Inflammatory macrophage (primary cell): ENCODE data around the gene PARD3B.

Source experiments
- DNase-seq, 2 donors: peaks; one replicate each; pipeline ENCODE4 v3.0.0-alpha.2; 2020 to 2022
- total RNA-seq, 18 experiments: gene quantifications; one replicate each; lab custom pipeline; 2026; ENCODE audit warnings: mixed read lengths in 6 of 18, inconsistent platforms in 2 of 18; lab: John Stamatoyannopoulos, UW

Gene PARD3B, protein sequence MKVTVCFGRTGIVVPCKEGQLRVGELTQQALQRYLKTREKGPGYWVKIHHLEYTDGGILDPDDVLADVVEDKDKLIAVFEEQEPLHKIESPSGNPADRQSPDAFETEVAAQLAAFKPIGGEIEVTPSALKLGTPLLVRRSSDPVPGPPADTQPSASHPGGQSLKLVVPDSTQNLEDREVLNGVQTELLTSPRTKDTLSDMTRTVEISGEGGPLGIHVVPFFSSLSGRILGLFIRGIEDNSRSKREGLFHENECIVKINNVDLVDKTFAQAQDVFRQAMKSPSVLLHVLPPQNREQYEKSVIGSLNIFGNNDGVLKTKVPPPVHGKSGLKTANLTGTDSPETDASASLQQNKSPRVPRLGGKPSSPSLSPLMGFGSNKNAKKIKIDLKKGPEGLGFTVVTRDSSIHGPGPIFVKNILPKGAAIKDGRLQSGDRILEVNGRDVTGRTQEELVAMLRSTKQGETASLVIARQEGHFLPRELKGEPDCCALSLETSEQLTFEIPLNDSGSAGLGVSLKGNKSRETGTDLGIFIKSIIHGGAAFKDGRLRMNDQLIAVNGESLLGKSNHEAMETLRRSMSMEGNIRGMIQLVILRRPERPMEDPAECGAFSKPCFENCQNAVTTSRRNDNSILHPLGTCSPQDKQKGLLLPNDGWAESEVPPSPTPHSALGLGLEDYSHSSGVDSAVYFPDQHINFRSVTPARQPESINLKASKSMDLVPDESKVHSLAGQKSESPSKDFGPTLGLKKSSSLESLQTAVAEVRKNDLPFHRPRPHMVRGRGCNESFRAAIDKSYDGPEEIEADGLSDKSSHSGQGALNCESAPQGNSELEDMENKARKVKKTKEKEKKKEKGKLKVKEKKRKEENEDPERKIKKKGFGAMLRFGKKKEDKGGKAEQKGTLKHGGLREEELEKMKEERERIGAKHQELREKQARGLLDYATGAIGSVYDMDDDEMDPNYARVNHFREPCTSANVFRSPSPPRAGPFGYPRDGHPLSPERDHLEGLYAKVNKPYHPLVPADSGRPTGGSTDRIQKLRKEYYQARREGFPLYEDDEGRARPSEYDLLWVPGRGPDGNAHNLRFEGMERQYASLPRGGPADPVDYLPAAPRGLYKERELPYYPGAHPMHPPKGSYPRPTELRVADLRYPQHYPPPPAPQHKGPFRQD (N-terminal part only)
- 0 to 0.62 (median 0.10) reads per million in 18 experiments for total RNA-seq

GRCh38 chr2:204544961-204545860 lies at the start of gene PARD3B:
TSS of gene PARD3B (plus strand) at chr2:204545475. CDS start at chr2:204546000, 525 bp downstream.
- DNase-seq = peak in 1 of 2 donors; percentile 11

DNA sequence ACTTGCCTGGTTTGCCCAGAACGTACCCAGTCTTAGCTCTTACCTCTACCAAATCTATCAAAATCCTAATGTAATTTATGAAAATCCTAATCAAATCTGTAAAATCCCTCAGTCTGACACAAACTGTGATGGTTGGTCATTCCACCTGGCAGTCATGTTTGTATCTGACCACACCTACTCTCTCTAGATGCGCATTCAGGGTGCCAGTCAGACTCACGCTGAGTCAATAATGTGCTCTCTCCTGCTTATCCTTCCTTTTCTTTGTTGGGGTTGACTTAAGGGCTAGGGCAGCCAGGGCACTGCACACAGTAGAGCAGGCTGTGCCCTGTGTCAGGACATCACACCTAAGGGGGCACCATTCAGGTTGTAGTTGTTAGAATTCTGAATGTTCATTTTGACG lies 48.5 kb upstream of the PARD3B start:
- DNase-seq = no peak

DNA sequence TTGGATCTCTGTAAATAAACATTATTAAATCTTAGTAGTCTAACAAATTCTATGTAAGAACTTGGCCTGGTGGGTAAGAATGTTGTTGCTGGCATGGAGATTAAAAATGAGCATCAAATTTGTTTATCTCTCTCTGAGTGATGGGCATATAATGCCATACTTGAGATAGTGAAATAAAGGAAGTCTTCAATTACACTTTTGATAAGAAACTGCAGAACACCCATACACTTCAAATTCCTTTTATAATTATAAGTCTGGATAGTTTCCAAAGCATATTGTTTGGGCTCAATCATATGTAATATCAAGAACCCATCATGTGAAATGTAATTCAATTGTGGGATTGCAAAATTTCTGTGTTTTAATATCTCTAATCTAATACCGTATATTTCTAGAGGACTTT lies 47.4 kb upstream of the PARD3B start:
- DNase-seq = no peak

DNA sequence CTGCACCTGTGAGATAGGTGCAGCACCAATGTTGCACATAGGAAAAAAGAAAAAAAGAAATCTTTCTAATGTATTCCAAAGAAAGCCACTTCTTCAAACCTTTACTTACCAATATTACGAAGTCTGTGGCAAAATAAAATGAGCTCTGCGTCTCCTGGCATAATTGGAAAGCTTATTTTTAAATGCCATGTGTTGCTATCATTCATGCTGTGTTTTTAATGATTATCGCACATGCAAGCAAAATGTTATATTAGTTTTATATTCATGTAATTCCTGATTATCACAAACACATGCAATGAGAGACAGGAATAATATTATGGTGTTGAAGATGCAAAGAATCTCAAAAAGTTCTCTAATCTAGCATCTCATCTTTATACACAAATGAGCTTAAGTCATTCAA lies 47.0 kb upstream of the PARD3B start:
- DNase-seq = no peak

GRCh38 chr2:204503869-204504268 lies 41.4 kb upstream of the PARD3B start:
- DNase-seq = no peak

DNA sequence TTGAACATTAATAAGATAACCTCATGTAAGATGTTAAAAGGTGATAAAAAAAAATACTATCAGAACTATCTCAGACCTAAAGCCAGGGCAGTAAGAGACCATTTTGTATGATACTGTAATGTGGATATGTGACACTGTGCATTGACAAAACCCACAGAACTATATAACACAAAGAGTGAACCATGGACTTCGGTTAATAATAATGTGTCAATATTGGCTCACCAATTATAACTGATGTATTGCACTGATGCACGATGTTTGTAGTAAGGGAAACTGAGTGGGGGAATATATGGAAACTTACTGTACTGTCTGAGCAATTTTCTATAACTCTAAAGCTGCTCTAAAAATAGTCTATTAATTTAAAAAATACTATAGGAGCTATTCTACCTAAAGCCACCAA lies 40.7 kb upstream of the PARD3B start:
- DNase-seq = no peak

DNA sequence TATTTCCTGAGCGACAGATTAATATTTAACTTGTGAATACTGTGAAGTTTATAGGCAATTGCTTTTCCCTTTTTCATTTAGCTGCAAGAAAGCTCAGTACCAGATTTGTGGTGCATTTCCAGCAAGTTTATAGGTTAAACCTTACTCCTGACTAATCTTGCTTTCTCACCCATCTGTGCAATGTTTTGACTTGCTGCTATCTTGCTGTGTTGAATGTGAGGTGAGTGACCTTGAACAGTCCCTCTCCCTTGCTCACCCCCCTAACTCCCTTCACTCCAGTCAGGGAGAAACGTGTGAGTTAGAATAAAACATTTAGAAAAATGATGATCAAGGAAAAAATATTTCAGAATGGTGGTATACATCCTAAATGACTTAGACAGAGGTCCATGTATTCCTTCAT lies 39.8 kb upstream of the PARD3B start:
- DNase-seq = no peak

DNA sequence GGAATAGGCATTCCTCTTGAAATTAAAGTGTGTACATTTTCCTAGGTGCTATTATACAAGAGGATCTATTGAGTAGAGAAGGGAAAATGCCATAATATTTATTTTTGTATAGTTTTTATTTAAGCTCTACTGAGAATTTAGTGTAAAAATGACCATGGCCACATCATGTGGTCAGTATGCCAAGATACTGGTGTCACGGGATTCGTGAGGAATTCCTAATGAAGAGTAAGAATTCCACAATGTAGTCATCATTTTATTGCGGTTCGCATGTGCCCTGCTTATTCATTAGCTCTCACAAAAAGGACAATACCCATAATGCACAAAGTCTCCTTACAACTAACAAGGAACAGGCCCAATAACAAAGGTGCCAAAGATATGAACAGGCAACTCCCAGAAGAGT lies 39.3 kb upstream of the PARD3B start:
- no peak for DNase-seq

- no peak for DNase-seq
Observed at GRCh38 chr2:204507636-204508035, 37.6 kb upstream of the PARD3B start.

- DNase-seq = no peak
Observed at GRCh38 chr2:204510709-204511420, 34.4 kb upstream of the PARD3B start.

DNA sequence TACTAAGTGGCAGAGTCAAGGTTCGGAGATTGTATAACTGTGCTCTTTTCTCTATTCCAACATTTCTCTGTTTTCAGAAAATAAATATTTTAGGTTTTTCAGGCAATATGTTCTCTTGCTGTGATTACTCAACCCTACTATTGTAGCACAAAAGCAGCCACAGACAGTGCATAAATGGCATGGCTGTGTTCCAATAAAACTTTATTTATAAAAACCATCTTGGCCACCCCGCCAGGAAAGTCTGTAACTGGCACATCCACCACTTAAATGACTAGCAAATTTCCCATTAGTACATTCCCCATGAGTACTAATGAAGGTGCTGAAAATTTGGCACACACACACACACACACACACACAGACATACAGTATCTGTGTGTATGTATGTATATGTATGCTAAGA lies 30.8 kb upstream of the PARD3B start:
- DNase-seq = no peak

DNA sequence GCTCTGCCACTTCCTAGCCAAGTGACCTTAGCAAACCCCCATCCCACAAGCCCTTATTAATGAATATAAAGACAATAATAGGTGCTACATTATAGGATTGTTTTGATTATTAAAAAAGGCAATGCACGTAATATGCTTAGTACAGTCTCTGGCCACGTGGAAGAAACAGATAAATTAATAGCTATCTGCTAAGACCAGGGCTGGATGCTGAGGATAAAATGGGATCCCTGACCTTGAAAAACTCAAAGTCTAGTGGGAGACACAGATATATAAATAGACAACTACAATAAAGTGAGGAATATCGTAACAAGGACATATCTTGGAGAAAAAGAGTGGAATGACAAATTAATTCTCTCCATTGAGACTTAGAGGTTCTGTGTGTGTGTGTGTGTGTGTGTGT lies 29.9 kb upstream of the PARD3B start:
- no peak for DNase-seq

DNA sequence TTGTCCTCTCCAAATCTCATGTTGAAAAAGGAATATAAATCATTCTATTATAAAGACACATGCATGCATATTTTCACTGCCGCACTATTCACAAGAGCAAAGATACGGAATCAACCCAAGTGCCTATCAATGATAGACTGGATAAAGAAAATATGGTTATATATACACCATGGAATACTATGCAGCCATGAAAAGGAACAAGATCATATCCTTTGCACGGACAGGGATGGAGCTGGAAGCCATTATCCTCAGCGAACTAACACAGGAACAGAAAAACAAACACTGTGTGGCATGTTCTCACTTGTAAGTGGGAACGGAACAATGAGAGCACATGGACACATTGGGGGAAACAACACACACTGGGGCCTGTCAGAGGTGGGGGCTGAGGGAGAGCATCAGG lies 28.1 kb upstream of the PARD3B start:
- no peak for DNase-seq

DNA sequence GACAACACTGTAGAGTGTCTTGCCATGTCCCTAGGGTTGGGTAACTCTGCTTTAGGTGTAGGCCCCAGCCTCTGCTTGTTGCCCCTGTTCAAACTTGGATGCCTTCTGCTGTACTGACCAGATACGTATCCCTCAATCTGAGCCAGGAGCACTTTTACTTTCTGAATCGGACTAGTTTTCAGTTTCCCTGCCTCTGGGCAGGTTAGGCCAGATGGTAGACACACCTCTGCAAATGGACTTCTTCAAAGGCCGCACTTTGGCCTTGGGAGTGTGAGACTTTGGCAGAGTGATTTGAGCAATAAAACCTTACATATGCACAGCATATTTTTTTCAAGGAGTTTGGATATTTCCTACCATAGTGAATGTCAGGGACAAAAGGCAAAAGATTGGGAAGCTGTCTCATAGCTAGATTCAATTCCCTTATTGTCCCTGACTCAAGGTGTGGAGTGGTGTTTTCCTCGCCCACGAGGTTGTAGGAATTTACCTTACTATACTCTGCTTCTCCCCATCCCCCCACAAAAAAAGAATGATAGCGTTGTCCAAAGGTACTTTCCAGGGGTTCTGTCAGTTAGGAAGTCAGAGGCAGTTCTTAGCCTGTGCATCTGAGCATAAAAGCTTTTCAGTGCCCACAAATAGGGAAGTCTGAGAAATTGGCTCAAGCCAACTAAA lies 15.3 kb upstream of the PARD3B start:
- no peak for DNase-seq

DNA sequence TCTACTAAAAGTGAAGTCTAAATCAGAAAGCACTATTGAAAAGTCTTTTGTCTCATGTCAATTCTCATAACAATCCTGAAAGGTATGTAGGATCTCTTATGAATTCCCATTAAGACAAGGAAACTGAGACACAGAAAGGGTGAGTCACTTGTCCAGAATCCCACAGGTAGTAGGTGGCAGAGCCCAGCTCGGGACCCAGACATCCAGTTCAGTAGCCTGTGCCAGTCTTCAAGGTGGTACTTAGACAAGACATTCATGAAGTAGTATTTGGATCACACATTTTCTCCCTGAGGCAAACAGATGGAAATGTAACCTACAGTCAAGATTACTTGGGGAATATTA lies 14.8 kb upstream of the PARD3B start:
- no peak for DNase-seq

DNA sequence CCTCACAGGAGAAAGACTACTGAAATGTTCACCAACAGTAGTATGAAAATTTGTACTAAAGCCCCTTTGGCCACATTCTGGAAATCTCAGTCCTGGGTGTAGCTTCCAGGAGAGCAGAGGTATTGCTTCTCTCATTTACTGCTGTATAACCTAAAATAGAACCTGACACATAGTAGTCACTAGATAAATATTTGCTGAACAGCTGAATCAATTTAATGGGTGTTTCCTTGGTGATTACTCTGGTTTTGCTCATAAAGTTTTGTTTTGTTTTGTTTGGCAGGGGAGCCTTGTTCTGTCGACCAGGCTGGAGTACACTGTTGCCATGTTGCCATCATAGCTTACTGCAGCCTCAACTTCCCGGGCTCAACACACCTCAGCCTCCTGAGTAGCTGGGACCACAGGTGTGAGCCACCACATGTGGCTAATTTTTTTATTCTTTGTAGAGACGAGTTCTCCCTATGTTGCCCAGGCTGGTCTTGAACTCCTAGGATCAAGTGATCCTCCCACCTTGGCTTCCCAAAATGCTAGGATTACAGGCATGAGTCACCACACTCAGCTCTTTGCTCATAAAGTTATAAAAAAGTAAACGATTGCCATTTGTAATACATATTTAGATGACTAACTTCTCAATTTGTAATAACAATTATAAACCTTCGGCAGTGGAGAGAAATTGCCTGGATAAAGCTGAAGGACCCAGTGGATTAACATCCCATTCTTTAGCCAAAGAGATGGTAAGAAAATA lies 11.5 kb upstream of the PARD3B start:
- no peak for DNase-seq

DNA sequence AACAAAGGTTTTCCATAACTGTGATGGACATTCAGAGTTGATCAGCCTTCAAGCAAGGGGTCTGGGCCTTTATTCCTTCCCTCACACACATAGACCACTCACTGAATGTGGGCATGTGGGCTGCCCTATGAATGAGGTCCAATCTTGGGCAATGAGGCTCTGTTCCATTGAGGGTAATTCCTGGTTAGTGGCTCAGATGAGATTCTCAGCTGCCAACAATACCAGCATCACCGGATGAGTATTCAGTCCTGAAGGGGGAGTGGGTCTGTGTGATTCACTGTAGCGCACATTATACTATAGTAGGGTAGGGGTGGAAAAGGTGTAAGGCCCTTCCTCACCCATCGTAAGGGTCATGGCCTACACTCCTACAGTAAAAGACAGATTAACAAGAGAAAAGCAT lies 9.9 kb upstream of the PARD3B start:
- no peak for DNase-seq

GRCh38 chr2:204535764-204536163 lies 9.5 kb upstream of the PARD3B start:
- DNase-seq = no peak

DNA sequence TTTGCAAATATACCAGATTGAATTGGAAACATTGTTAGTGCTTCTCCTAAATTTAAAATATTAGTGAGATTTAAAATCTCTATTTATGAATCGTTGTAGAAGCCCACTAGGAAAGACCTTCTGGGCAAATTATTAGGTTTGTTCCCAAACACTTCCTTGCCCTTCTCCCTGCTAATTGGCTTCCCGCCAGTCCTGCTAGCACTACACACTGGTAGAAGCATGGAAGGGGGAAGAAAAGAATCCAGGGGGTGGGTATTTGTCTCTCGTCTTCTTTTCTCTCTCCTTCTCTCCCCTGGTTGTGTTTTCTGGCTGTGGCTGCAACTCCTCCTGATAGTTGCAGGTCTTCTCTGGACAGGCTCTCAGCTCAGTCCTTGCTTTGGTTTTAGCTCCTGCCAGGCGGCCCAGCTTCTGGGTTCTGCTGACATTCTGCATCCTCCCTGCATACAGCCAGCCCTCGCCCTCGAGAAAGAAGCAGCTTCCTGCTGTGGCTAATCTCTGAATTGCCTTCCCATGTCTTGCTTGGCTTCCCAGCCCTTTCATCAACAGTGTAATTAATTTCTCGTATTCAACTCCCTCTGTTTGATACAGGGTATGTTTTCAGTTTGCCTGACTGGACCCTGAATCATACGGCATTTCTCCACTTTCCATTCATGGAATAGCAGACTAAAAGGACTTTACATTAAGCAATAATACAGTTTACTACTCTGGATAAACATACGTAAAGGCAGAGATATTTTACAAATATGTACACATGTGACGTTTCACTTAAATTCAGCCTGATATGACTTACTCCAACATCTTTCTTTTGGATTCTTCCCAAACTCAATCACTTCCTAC lies 6.9 kb upstream of the PARD3B start:
- DNase-seq = no peak
